MM.1S (cell line): ENCODE data around the gene CHST13.

Experiments
- DNase-seq: peaks from one replicate; pipeline ENCODE4 v3.0.0-alpha.2; 2015
- H2AFZ ChIP-seq: fragments of 300-600 bp; sonication (generic); 2 replicates; pipeline ENCODE4 v1.6.0; 2016; ENCODE audit warnings: antibody characterized with exemption, low read length
- H3F3A ChIP-seq: fragments of 300-600 bp; sonication (generic); 2 replicates; pipeline ENCODE4 v1.6.1; 2016; ENCODE audit warnings: mild to moderate bottlenecking, antibody characterized with exemption, low read length, moderate library complexity, mixed read lengths; ENCODE audit not compliant: insufficient read depth
- H3K27ac ChIP-seq: fragments of 300-600 bp; sonication (generic); 2 replicates; pipeline ENCODE4 v1.5.1; 2016; ENCODE audit warnings: mild to moderate bottlenecking, low read length
- H3K27me3 ChIP-seq: fragments of 300-600 bp; sonication (generic); replicated peaks from 2 replicates; pipeline ENCODE4 v1.6.0; 2016; ENCODE audit warnings: low read length; ENCODE audit not compliant: insufficient read depth
- H3K36me3 ChIP-seq: fragments of 300-600 bp; sonication (generic); replicated peaks from 2 replicates; pipeline ENCODE4 v1.6.1; 2016; ENCODE audit warnings: mild to moderate bottlenecking, low read length, mixed read lengths; ENCODE audit not compliant: insufficient read depth
- H3K4me1 ChIP-seq: fragments of 300-600 bp; sonication (generic); 2 replicates; pipeline ENCODE4 v1.6.1; 2016; ENCODE audit warnings: low read length, mixed read lengths
- H3K4me2 ChIP-seq: fragments of 300-600 bp; sonication (generic); 2 replicates; pipeline ENCODE4 v1.6.0; 2016; ENCODE audit warnings: low read depth, low read length
- H3K4me3 ChIP-seq: fragments of 300-600 bp; sonication (generic); 2 replicates; pipeline ENCODE4 v1.5.1; 2016; ENCODE audit warnings: low read length, mixed read lengths
- H3K79me2 ChIP-seq: fragments of 300-600 bp; sonication (generic); 2 replicates; pipeline ENCODE4 v1.6.1; 2016; ENCODE audit warnings: mixed run types, low read length, mixed read lengths
- H3K9ac ChIP-seq: fragments of 300-600 bp; sonication (generic); 2 replicates; pipeline ENCODE4 v1.6.1; 2016; ENCODE audit warnings: low read length, mixed read lengths
- H3K9me2 ChIP-seq: fragments of 300-600 bp; sonication (generic); replicated peaks from 2 replicates; pipeline ENCODE4 v1.6.1; 2016; ENCODE audit warnings: mild to moderate bottlenecking, low read length, mixed read lengths; ENCODE audit not compliant: insufficient read depth
- H3K9me3 ChIP-seq: fragments of 300-600 bp; sonication (generic); replicated peaks from 2 replicates; pipeline ENCODE4 v1.6.1; 2016; ENCODE audit warnings: mild to moderate bottlenecking, low read length, mixed read lengths; ENCODE audit not compliant: insufficient read depth
- H4K20me1 ChIP-seq: fragments of 300-600 bp; sonication (generic); 2 replicates; pipeline ENCODE4 v1.6.1; 2016; ENCODE audit warnings: mild to moderate bottlenecking, low read length, moderate library complexity, mixed read lengths; ENCODE audit not compliant: insufficient read depth
- CTCF ChIP-seq: fragments of 300-600 bp; sonication (generic); IDR thresholded peaks from 2 replicates; pipeline ENCODE4 v1.5.1; 2016; ENCODE audit warnings: antibody characterized with exemption, low read length, mixed read lengths
- EZH2 ChIP-seq: fragments of 300-600 bp; sonication (generic); optimal IDR thresholded peaks from 2 replicates; pipeline ENCODE3; 2017; ENCODE audit warnings: low read depth, mild to moderate bottlenecking, antibody characterized with exemption, low read length, mixed read lengths
- EZH2phosphoT487 ChIP-seq: fragments of 300-600 bp; sonication (generic); IDR thresholded peaks from 2 replicates; pipeline ENCODE4 v1.6.1; 2018; ENCODE audit warnings: antibody characterized with exemption, low read length

Gene CHST13

GRCh38 chr3:126488185-126488584 is 35.8 kb upstream of the CHST13 start:
- H3K27me3 ChIP-seq: no peaks in the 10 kb centered on the region
- H4K20me1 ChIP-seq: no peaks in the 10 kb centered on the region
- peaks cover 4% of the 10 kb centered on the region for H3F3A ChIP-seq
- no peak overlapping the region for H2AFZ ChIP-seq
- no peak for TF ChIP-seq CTCF
- TF ChIP-seq EZH2phosphoT487: no peak
- TF ChIP-seq EZH2: no peak
- DNase-seq: no peak
- no peaks in the 10 kb centered on the region for H3K9me3 ChIP-seq
- H3K27ac ChIP-seq: no peak overlapping the region
- no peaks in the 10 kb centered on the region for H3K79me2 ChIP-seq
- H3K4me2 ChIP-seq: no peak overlapping the region
- no peaks in the 10 kb centered on the region for H3K9me2 ChIP-seq
- H3K4me3 ChIP-seq: no peak overlapping the region
- H3K36me3 ChIP-seq: no peaks in the 10 kb centered on the region
- H3K9ac ChIP-seq: no peak overlapping the region
- H3K4me1 ChIP-seq: peaks cover 20% of the 10 kb centered on the region

GRCh38 chr3:126488886-126489569 is 34.9 kb upstream of the CHST13 start:
- peaks cover 13% of the 10 kb centered on the region for H3F3A ChIP-seq
- no peaks in the 10 kb centered on the region for H3K27me3 ChIP-seq
- H3K4me3 ChIP-seq: no peak overlapping the region
- H3K79me2 ChIP-seq: no peaks in the 10 kb centered on the region
- H3K4me2 ChIP-seq: no peak overlapping the region
- H3K27ac ChIP-seq: no peak overlapping the region
- no peaks in the 10 kb centered on the region for H3K9me2 ChIP-seq
- no peak overlapping the region for H3K9ac ChIP-seq
- no peaks in the 10 kb centered on the region for H3K9me3 ChIP-seq
- no peak overlapping the region for H2AFZ ChIP-seq
- H3K4me1 ChIP-seq: peaks cover 24% of the 10 kb centered on the region
- H4K20me1 ChIP-seq: no peaks in the 10 kb centered on the region
- H3K36me3 ChIP-seq: no peaks in the 10 kb centered on the region
- no peak for TF ChIP-seq CTCF
- no peak for TF ChIP-seq EZH2phosphoT487
- TF ChIP-seq EZH2: no peak
- no peak for DNase-seq

- Histone ChIP-seq H3K4me3 (no peak overlapping the region), H3K4me1 (peaks cover 34% of the 10 kb centered on the region), H3K36me3 (no peaks in the 10 kb centered on the region), H4K20me1 (no peaks in the 10 kb centered on the region), H3F3A (peaks cover 18% of the 10 kb centered on the region), H3K9me2 (no peaks in the 10 kb centered on the region), H3K9me3 (no peaks in the 10 kb centered on the region), H3K79me2 (no peaks in the 10 kb centered on the region), H3K9ac (no peak overlapping the region), H3K27ac (no peak overlapping the region), H3K4me2 (no peak overlapping the region), H3K27me3 (no peaks in the 10 kb centered on the region), H2AFZ (no peak overlapping the region)
- TF ChIP-seq CTCF (peak; percentile 49), EZH2phosphoT487 (no peak)
- peak; percentile 62 for DNase-seq
These were observed 33.3 kb upstream of the CHST13 start for GRCh38 chr3:126490619-126491018.
